Measurements from ENCODE around the gene HEBP2. TPM values are rescaled to one million over a fixed set of nuclear protein-coding genes. Genes with fewer than 3 reads are reported as not detected.

Gene HEBP2
- total and polyA plus RNA-seq, 2 donors (not counting 3 experiments of a cell fraction or from before 2014, with no cell fraction given): 22.5 to 75.3 TPM

DNA sequence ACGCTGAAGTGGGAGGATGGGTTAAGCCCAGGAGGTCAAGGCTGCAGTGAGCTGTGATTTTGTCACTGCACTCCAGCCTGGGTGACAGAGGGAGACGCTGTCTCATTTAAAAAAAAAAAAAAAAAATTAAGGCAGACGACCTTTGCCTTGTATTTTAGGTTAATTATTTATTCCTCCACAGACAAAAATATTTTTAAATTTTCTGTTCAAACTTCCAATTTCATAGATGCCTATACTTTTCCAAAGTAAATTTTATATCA is 32.6 kb upstream of the HEBP2 start:
- Histone ChIP-seq H3K9me1 (replicated peaks; ENCODE audit: control insufficient read depth, extremely low read depth, insufficient read depth, low read length) (no peaks in the 10 kb centered on the region), H2AFZ (ENCODE audit: low read depth, low read length) (peak overlapping the region; percentile 23), H3K9me3 (replicated peaks; ENCODE audit: control insufficient read depth, insufficient read depth, low read length) (no peaks in the 10 kb centered on the region), H4K20me1 (replicated peaks; ENCODE audit: control insufficient read depth, extremely low read depth, insufficient read depth, low read length) (no peaks in the 10 kb centered on the region), H3K4me1 (ENCODE audit: control insufficient read depth, extremely low read depth, insufficient read depth, low read length) (peaks cover 23% of the 10 kb centered on the region), H3K79me2 (ENCODE audit: control insufficient read depth, insufficient read depth, low read length) (no peaks in the 10 kb centered on the region), H3K27me3 (ENCODE audit: control insufficient read depth in 2 of 2, insufficient read depth in 2 of 2, low read length in 2 of 2) (no peaks in the 10 kb centered on the region), H3K9ac (replicated peaks; ENCODE audit: extremely low read depth, insufficient read depth, low read length) (no peak overlapping the region), H3K4me3 (replicated peaks in 1 of 3; ENCODE audit: insufficient read depth in 1 of 3, low read depth in 1 of 3, low read length in 3 of 3) (no peak overlapping the region), H3K4me2 (ENCODE audit: insufficient read depth, low read length) (peak overlapping the region; percentile 83), H3K27ac (ENCODE audit: insufficient read depth, low read depth, low read length) (peak overlapping the region; percentile 35), H3K36me3 (ENCODE audit: control insufficient read depth in 2 of 2, extremely low read depth in 1 of 2, insufficient read depth in 2 of 2, low read length in 2 of 2) (no peaks in the 10 kb centered on the region)
- no TSS peak for BruUV-seq (replicated peaks)
- TF ChIP-seq MAX (IDR thresholded peaks at IDR 0.05; ENCODE audit: insufficient read depth, insufficient read length): no peak
- TF ChIP-seq EZH2 (IDR thresholded peaks at IDR 0.05; ENCODE audit: borderline replicate concordance, low read depth, low read length, severe bottlenecking): no peak
- TF ChIP-seq, protein P1, sequence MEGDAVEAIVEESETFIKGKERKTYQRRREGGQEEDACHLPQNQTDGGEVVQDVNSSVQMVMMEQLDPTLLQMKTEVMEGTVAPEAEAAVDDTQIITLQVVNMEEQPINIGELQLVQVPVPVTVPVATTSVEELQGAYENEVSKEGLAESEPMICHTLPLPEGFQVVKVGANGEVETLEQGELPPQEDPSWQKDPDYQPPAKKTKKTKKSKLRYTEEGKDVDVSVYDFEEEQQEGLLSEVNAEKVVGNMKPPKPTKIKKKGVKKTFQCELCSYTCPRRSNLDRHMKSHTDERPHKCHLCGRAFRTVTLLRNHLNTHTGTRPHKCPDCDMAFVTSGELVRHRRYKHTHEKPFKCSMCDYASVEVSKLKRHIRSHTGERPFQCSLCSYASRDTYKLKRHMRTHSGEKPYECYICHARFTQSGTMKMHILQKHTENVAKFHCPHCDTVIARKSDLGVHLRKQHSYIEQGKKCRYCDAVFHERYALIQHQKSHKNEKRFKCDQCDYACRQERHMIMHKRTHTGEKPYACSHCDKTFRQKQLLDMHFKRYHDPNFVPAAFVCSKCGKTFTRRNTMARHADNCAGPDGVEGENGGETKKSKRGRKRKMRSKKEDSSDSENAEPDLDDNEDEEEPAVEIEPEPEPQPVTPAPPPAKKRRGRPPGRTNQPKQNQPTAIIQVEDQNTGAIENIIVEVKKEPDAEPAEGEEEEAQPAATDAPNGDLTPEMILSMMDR (IDR thresholded peaks at IDR 0.05; ENCODE audit: extremely low read depth in 1 of 2, insufficient read depth in 1 of 2, low read depth in 1 of 2, low read length in 2 of 2): no peak
- TF ChIP-seq FOS (IDR thresholded peaks at IDR 0.05; ENCODE audit: borderline replicate concordance, insufficient read depth, low read length): no peak
- no peak for TF ChIP-seq POLR2A (IDR thresholded peaks at IDR 0.05; ENCODE audit: low read depth, low read length)
- TF ChIP-seq GATA2 (IDR thresholded peaks at IDR 0.05; ENCODE audit: insufficient read depth, insufficient read length, low read depth, low read length): no peak
- TF ChIP-seq JUN (IDR thresholded peaks at IDR 0.05; ENCODE audit: borderline replicate concordance, insufficient read depth, insufficient read length, low read depth): no peak
- no peak for TF ChIP-seq MYC (IDR thresholded peaks at IDR 0.05; ENCODE audit: low read depth, low read length)
- TF ChIP-seq POLR2AphosphoS5 (IDR thresholded peaks at IDR 0.05; ENCODE audit: insufficient read depth, low read depth, low read length): no peak
- no peak for DNase-seq (ENCODE audit: low read depth, low spot score)
- intact Hi-C loops (cut with micrococcal nuclease): no loop called here
- POLR2A ChIA-PET: interaction anchor here (0.7 kb wide), 1 partner anchor 74 kb away, joined by 4 read pairs; no protein-coding TSS in a partner anchor
- CTCF ChIA-PET: interaction anchor here (1.6 to 1.8 kb wide), 3 partner anchors 12 to 256 kb away, joined by 4 to 9 read pairs (median 7); no protein-coding TSS in a partner anchor
- dilution Hi-C loops (cut with MboI; ENCODE audit: extremely low pct_ligation_motif_present, low sequenced_read_pairs): no loop called here
- no peak for FAIRE-seq

All from endothelial cell of umbilical vein (primary cell).